ENCODE data around the gene ENDOU.

DNA sequence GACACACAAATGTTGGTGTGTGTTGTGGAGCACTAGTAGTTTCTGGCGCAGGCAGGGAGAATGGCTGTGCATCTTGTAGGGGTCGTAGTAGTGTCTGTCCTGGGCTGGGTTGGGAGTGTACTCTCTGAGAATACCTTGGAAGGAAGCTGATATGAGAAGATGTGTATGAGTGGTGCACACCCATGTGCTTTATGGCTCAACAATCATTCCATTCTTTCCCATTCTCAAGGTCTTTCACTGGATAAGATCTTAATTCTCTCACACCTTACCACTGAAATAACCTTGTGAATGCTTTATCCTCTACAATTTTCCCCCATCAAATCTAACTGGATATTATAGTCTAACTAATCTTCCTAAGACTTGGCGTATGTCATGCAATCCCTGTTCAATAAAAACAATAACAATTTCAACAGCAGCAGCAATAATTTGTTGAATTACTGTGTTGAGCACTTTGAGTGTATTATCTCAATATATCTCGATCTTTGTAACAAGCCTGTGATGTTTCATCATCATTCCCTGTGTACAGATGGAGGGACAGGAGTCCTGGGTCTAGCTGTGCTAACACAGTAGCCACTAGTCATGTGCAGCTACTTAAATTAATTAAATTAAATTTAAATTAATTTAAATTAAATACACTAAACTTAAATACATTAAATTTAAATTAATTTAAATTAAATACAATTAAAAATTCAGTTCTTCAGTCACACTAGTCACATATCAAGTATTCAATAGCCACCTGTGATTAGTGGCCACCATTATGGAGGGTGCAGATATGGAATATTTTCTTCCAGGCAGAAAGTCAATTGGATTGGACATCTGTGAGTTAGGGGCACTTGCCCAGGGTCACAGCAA lies 44.2 kb upstream of the ENDOU start:
- TF ChIP-seq, protein P1, sequence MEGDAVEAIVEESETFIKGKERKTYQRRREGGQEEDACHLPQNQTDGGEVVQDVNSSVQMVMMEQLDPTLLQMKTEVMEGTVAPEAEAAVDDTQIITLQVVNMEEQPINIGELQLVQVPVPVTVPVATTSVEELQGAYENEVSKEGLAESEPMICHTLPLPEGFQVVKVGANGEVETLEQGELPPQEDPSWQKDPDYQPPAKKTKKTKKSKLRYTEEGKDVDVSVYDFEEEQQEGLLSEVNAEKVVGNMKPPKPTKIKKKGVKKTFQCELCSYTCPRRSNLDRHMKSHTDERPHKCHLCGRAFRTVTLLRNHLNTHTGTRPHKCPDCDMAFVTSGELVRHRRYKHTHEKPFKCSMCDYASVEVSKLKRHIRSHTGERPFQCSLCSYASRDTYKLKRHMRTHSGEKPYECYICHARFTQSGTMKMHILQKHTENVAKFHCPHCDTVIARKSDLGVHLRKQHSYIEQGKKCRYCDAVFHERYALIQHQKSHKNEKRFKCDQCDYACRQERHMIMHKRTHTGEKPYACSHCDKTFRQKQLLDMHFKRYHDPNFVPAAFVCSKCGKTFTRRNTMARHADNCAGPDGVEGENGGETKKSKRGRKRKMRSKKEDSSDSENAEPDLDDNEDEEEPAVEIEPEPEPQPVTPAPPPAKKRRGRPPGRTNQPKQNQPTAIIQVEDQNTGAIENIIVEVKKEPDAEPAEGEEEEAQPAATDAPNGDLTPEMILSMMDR (IDR thresholded peaks at IDR 0.05; ENCODE audit: insufficient read depth, low read depth, low read length): no peak
- no peak for TF ChIP-seq EZH2 (IDR thresholded peaks at IDR 0.05; ENCODE audit: insufficient read depth, low read length)

All from astrocyte (in vitro differentiated cells and primary cell).